K562 (cell line): ENCODE data around the gene ARID3A. TPM values are rescaled to one million over a fixed set of nuclear protein-coding genes. Genes with fewer than 3 reads are reported as not detected.

ENCODE experiments used
- ARID3B ChIP-seq: fragments of 250-450 bp; sonication (Bioruptor Pico); IDR thresholded peaks from 2 replicates; pipeline ENCODE4 v1.4.0; 2020; ENCODE audit warnings: borderline replicate concordance
- CREB3 ChIP-seq: fragments of 450-650 bp; conservative IDR thresholded peaks from 2 replicates; pipeline ENCODE4 v1.6.1; 2016; ENCODE audit warnings: missing genetic modification characterization, low read depth, mild to moderate bottlenecking, missing compliant biosample characterization, moderate library complexity
- EP300 ChIP-seq: IDR thresholded peaks from 2 replicates; pipeline ENCODE4 v1.6.1; 2012; ENCODE audit warnings: low read length, improper control_type of control experiment
- FOXK2 ChIP-seq, 2 experiments: fragments of 450-650 bp; IDR thresholded peaks in 1 of 2; conservative IDR thresholded peaks in 1 of 2; 2 replicates each; pipeline ENCODE4 v1.6.1; 2016; ENCODE audit warnings: low read depth in 2 of 2, mild to moderate bottlenecking in 1 of 2
- JUNB ChIP-seq: fragments of 450-650 bp; formaldehyde crosslinking; conservative IDR thresholded peaks from 2 replicates; pipeline ENCODE4 v1.4.0; 2020; ENCODE audit warnings: mild to moderate bottlenecking
- MAFG ChIP-seq: fragments of 450-650 bp; conservative IDR thresholded peaks from 2 replicates; pipeline ENCODE4 v1.6.1; 2016; ENCODE audit warnings: missing genetic modification characterization, missing compliant biosample characterization
- NUFIP1 ChIP-seq: fragments of 450-650 bp; IDR thresholded peaks from 2 replicates; pipeline ENCODE4 v1.6.1; 2018; ENCODE audit not compliant: partially characterized antibody
- REST ChIP-seq, 2 experiments: fragments of 450-650 bp; formaldehyde crosslinking in 1 of 2; IDR thresholded peaks; 2 replicates each; pipeline versions ENCODE4 v1.4.0 to v1.6.1; 2014 to 2020; ENCODE audit warnings: mild to moderate bottlenecking in 2 of 2, borderline replicate concordance in 1 of 2, low read depth in 1 of 2
- TAF1 ChIP-seq: IDR thresholded peaks from 2 replicates; pipeline ENCODE4 v1.6.1; 2011; ENCODE audit warnings: mild to moderate bottlenecking, low read length, moderate library complexity; ENCODE audit not compliant: insufficient read depth, control insufficient read depth, severe bottlenecking; ENCODE audit errors: extremely low read depth
- TFAP4 ChIP-seq: sonication (generic); formaldehyde crosslinking; IDR thresholded peaks from 2 replicates; pipeline ENCODE4 v1.8.0; 2022; ENCODE audit warnings: missing genetic modification reagents, mild to moderate bottlenecking, moderate library complexity, borderline replicate concordance
- ZNF354B ChIP-seq: fragments of 250-450 bp; sonication (Bioruptor Pico); IDR thresholded peaks from 2 replicates; pipeline ENCODE4 v1.4.0; 2020
- polyA plus RNA-seq, 8 experiments: library from polyadenylated mRNA; depleted of rRNA in 4 of 8; stranded (reverse) in 5 of 8; unstranded in 3 of 8; fragments of >200 nt; fragmentation: Nextera tagmentation in 2 of 8; fragmentation: Illumina TruSeq in 1 of 8; extraction: Ambion mirVana in 2 of 8; extraction: Trizol in 1 of 8; gene quantifications; 2 replicates each; pipeline versions ENCODE4 v1.2.1 to v1.2.3, GENCODE V29; 2011 to 2014; ENCODE audit warnings: inconsistent platforms in 1 of 8, missing spikeins in 1 of 8
- total RNA-seq, 7 experiments: library from RNA; depleted of rRNA in 6 of 7; stranded (reverse); fragments of >200 nt in 6 of 7; fragmentation: Illumina TruSeq in 2 of 7; extraction: Trizol in 2 of 7; gene quantifications; 2 replicates each; pipeline versions ENCODE4 v1.2.1 to v1.2.3, GENCODE V29; 2011 to 2021; ENCODE audit warnings: low replicate concordance in 1 of 7

Gene ARID3A
- total and polyA plus RNA-seq, 9 of the 15 experiments (the other 6 are each of a cell fraction or from before 2014, with no cell fraction given): 1.4 to 118 (median 31.2) TPM

- TF ChIP-seq REST (IDR thresholded peaks at IDR 0.05; ENCODE audit: borderline replicate concordance) (no peak), REST (CRISPR knock-in tag; IDR thresholded peaks at IDR 0.05; ENCODE audit: low read depth) (no peak), JUNB (CRISPR knock-in tag) (no peak), ARID3B (CRISPR knock-in tag) (no peak), MAFG (tag) (no peak), EP300 (peak; percentile 76; the same call in 1 of the 2 replicates), ZNF354B (CRISPR knock-in tag) (no peak), TFAP4 (CRISPR knock-in tag) (peak; percentile 77), NUFIP1 (no peak), TAF1 (no peak), FOXK2 (conservative IDR thresholded peaks at IDR 0.05 in 1 of 2, IDR thresholded peaks at IDR 0.05 in 1 of 2; ENCODE audit: low read depth in 2 of 2) (peak; percentile 93 to 95), CREB3 (no peak)
These were observed 36.2 kb downstream of the ARID3A start (continued) for GRCh38 chr19:961866-962620.
